ENCODE measurements around the gene CYP27B1.
"Not testable (repeated sequence)": the region's sequence is repeated elsewhere in the genome, so short reads cannot be mapped to it uniquely, and the experiment has no call there.

The CYP27B1 gene

GRCh38 chr12:57782608-57783465 lies 16.0 kb upstream of the CYP27B1 start, which contains the start of gene TSFM:
TSS of gene TSFM (plus strand) at chr12:57782787. CDS start at chr12:57782802, 15 bp downstream.
- peak; percentile 89 to 90 for DNase-seq

- no peak for DNase-seq
Observed at GRCh38 chr12:57782243-57782607, 15.3 kb upstream of the CYP27B1 start.

GRCh38 chr12:57781801-57782200 lies 14.9 kb upstream of the CYP27B1 start:
- no peak for DNase-seq

- no peak for DNase-seq
Observed at GRCh38 chr12:57781244-57781643, 14.4 kb upstream of the CYP27B1 start.

GRCh38 chr12:57780284-57780897 lies 13.5 kb upstream of the CYP27B1 start:
- no peak for DNase-seq

GRCh38 chr12:57779736-57780135 lies 12.9 kb upstream of the CYP27B1 start:
- DNase-seq, result no peak

GRCh38 chr12:57777911-57778310 lies 11.0 kb upstream of the CYP27B1 start:
- no peak for DNase-seq

GRCh38 chr12:57777367-57777766 lies 10.5 kb upstream of the CYP27B1 start:
- DNase-seq, result no peak

GRCh38 chr12:57776247-57776587 lies 9.3 kb upstream of the CYP27B1 start:
- DNase-seq, result no peak

GRCh38 chr12:57775563-57776246 lies 8.8 kb upstream of the CYP27B1 start:
- no peak for DNase-seq

GRCh38 chr12:57775044-57775443 lies 8.2 kb upstream of the CYP27B1 start:
- DNase-seq, result no peak

GRCh38 chr12:57774634-57775033 lies 7.8 kb upstream of the CYP27B1 start:
- DNase-seq, result not testable (repeated sequence)

GRCh38 chr12:57772429-57773322 lies 5.8 kb upstream of the CYP27B1 start, which contains the start of gene EEF1AKMT3:
TSS of gene EEF1AKMT3 (plus strand) at chr12:57772614. CDS start at chr12:57772725, 111 bp downstream.
- DNase-seq, result no peak

GRCh38 chr12:57771873-57772428 lies 5.1 kb upstream of the CYP27B1 start, which contains the start of gene METTL1:
TSS of gene METTL1 (minus strand) at chr12:57772105. CDS start at chr12:57772083, 22 bp downstream.
- peak; percentile 75 to 81 for DNase-seq

GRCh38 chr12:57771236-57771872 lies 4.5 kb upstream of the CYP27B1 start:
- DNase-seq, result peak; percentile 30 to 75

- DNase-seq, result no peak
Observed at GRCh38 chr12:57770734-57771133, 3.9 kb upstream of the CYP27B1 start.

GRCh38 chr12:57769594-57769993 lies 2.7 kb upstream of the CYP27B1 start:
- DNase-seq, result no peak

GRCh38 chr12:57767876-57768275 lies 998 bp upstream of the CYP27B1 start:
- DNase-seq, result no peak

GRCh38 chr12:57767305-57767698 lies 424 bp upstream of the CYP27B1 start:
- no peak for DNase-seq

- DNase-seq, result no peak
Observed at GRCh38 chr12:57765698-57766463, 997 bp downstream of the CYP27B1 start.
